Thyroid gland (tissue), 4 donors: ENCODE data around the gene TEX54.

Experiments
- CTCF ChIP-seq, 6 experiments: fragments of 200-600 bp in 3 of 6; fragments of 450-650 bp in 3 of 6; sonication (generic) in 3 of 6; IDR thresholded peaks; one replicate each; pipeline ENCODE4 v1.5.1; 2016 to 2019; ENCODE audit warnings: antibody characterized with exemption in 6 of 6, mild to moderate bottlenecking in 2 of 6, inconsistent platforms in 1 of 6, moderate library complexity in 1 of 6
- POLR2A ChIP-seq, 2 donors: fragments of 450-650 bp; IDR thresholded peaks; one replicate each; pipeline ENCODE4 v1.6.1; 2017; ENCODE audit warnings: antibody characterized with exemption in 2 of 2, mild to moderate bottlenecking in 2 of 2, moderate library complexity in 1 of 2

GRCh38 chr11:62858201-62858600, 25.6 kb upstream of the TEX54 start:
- TF ChIP-seq CTCF (IDR thresholded peaks at IDR 0.05): no peak
- no peak for TF ChIP-seq POLR2A (IDR thresholded peaks at IDR 0.05)
